ENCODE data around the gene APBB2.

APBB2 gene

GRCh38 chr4:41098093-41099048 is 116.0 kb downstream of the APBB2 start:
- no peak for ATAC-seq (ENCODE audit: low read depth)
- no peak overlapping the region for H3K27ac ChIP-seq (ENCODE audit: poor library complexity, severe bottlenecking)

DNA sequence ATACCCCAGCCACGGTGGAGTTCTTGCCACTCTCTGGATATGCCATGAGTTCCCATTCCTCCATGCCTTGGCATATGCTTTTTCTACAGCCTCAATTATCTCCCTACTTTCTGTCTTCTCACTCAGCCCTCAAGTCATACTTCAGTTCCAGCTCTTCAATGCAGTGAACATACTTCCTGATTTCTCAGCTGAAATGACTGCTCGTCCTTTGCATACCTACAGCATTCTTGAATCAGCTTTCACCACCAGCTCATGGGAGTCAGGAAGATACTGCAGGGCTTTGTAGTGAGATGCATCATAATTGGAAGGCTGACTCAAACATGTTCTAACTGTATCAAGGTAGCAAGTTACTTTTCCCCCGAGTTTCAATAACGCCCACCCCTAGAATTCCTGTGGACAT is 118.4 kb downstream of the APBB2 start:
- no peak for DNase-seq (ENCODE audit: low spot score)
- Histone ChIP-seq H3K27ac (ENCODE audit: poor library complexity, severe bottlenecking) (peak overlapping the region; percentile 14), H3K4me1 (ENCODE audit: insufficient read depth, poor library complexity, severe bottlenecking) (peaks cover 14% of the 10 kb centered on the region), H3K27me3 (ENCODE audit: insufficient read depth, poor library complexity, severe bottlenecking) (no peaks in the 10 kb centered on the region), H3K36me3 (ENCODE audit: low read depth) (peaks cover 27% of the 10 kb centered on the region), H3K4me3 (ENCODE audit: severe bottlenecking) (no peak overlapping the region), H3K9me3 (ENCODE audit: severe bottlenecking) (no peaks in the 10 kb centered on the region)
- no peak for TF ChIP-seq CTCF (IDR thresholded peaks at IDR 0.05; ENCODE audit: poor library complexity, severe bottlenecking)
- ATAC-seq (ENCODE audit: low read depth) = peak; percentile 88

More at GRCh38 chr4:41098093-41099048, 116.0 kb downstream of the APBB2 start:
- peaks cover 14% of the 10 kb centered on the region for H3K4me1 ChIP-seq (ENCODE audit: insufficient read depth, poor library complexity, severe bottlenecking)
- no peaks in the 10 kb centered on the region for H3K27me3 ChIP-seq (ENCODE audit: insufficient read depth, poor library complexity, severe bottlenecking)
- no peak for TF ChIP-seq CTCF (IDR thresholded peaks at IDR 0.05; ENCODE audit: poor library complexity, severe bottlenecking)
- peaks cover 2% of the 10 kb centered on the region for H3K9me3 ChIP-seq (ENCODE audit: severe bottlenecking)
- no peak for DNase-seq (ENCODE audit: low spot score)
- H3K36me3 ChIP-seq (ENCODE audit: low read depth) = peaks cover 28% of the 10 kb centered on the region
- no peak overlapping the region for H3K4me3 ChIP-seq (ENCODE audit: severe bottlenecking)

- Histone ChIP-seq H3K27me3 (ENCODE audit: insufficient read depth, poor library complexity, severe bottlenecking) (no peaks in the 10 kb centered on the region), H3K27ac (ENCODE audit: poor library complexity, severe bottlenecking) (peak overlapping the region; percentile 14), H3K4me3 (ENCODE audit: severe bottlenecking) (no peak overlapping the region), H3K9me3 (ENCODE audit: severe bottlenecking) (no peaks in the 10 kb centered on the region), H3K36me3 (ENCODE audit: low read depth) (peaks cover 25% of the 10 kb centered on the region), H3K4me1 (ENCODE audit: insufficient read depth, poor library complexity, severe bottlenecking) (peaks cover 14% of the 10 kb centered on the region)
- DNase-seq (ENCODE audit: low spot score) (no peak), ATAC-seq (ENCODE audit: low read depth) (no peak)
- TF ChIP-seq CTCF (IDR thresholded peaks at IDR 0.05; ENCODE audit: poor library complexity, severe bottlenecking) = no peak
Observed at GRCh38 chr4:41095192-41095872, 119.0 kb downstream of the APBB2 start.

- peaks cover 10% of the 10 kb centered on the region for H3K4me1 ChIP-seq (ENCODE audit: insufficient read depth, poor library complexity, severe bottlenecking)
- no peak overlapping the region for H3K4me3 ChIP-seq (ENCODE audit: severe bottlenecking)
- DNase-seq (ENCODE audit: low spot score) (no peak), ATAC-seq (ENCODE audit: low read depth) (no peak)
- H3K9me3 ChIP-seq (ENCODE audit: severe bottlenecking) = peaks cover 5% of the 10 kb centered on the region
- no peak overlapping the region for H3K27ac ChIP-seq (ENCODE audit: poor library complexity, severe bottlenecking)
- H3K36me3 ChIP-seq (ENCODE audit: low read depth) = peaks cover 12% of the 10 kb centered on the region
- TF ChIP-seq CTCF (IDR thresholded peaks at IDR 0.05; ENCODE audit: poor library complexity, severe bottlenecking) = no peak
- H3K27me3 ChIP-seq (ENCODE audit: insufficient read depth, poor library complexity, severe bottlenecking) = no peaks in the 10 kb centered on the region
Observed at GRCh38 chr4:41092128-41092527, 122.2 kb downstream of the APBB2 start.

All from RWPE2 (cell line).